Measurements from ENCODE around the gene RLN3.

Gene RLN3

DNA sequence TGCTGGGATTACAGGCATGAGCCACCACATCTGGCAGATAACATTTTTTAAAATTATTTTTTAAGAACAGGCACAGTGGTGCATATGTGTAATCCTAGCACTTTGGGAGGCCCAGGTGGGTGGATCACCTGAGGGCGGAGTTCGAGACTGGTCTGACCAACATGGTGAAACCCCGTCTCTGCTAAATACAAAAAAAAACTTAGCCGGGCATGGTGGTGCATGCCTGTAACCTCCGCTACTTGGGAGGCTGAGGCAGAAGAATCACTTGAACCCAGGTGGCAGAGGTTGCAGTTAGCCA lies 34.6 kb downstream of the RLN3 start:
- TF ChIP-seq, protein P1, sequence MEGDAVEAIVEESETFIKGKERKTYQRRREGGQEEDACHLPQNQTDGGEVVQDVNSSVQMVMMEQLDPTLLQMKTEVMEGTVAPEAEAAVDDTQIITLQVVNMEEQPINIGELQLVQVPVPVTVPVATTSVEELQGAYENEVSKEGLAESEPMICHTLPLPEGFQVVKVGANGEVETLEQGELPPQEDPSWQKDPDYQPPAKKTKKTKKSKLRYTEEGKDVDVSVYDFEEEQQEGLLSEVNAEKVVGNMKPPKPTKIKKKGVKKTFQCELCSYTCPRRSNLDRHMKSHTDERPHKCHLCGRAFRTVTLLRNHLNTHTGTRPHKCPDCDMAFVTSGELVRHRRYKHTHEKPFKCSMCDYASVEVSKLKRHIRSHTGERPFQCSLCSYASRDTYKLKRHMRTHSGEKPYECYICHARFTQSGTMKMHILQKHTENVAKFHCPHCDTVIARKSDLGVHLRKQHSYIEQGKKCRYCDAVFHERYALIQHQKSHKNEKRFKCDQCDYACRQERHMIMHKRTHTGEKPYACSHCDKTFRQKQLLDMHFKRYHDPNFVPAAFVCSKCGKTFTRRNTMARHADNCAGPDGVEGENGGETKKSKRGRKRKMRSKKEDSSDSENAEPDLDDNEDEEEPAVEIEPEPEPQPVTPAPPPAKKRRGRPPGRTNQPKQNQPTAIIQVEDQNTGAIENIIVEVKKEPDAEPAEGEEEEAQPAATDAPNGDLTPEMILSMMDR (IDR thresholded peaks at IDR 0.05), result no peak
- no peak overlapping the region for H3K27ac ChIP-seq
- no peak for DNase-seq (ENCODE audit: low spot score)
- H3K4me3 ChIP-seq, result no peak overlapping the region

- H3K27ac ChIP-seq, result no peak overlapping the region
- TF ChIP-seq, protein P1 (IDR thresholded peaks at IDR 0.05), result no peak
- H3K4me3 ChIP-seq, result no peak overlapping the region
- DNase-seq (ENCODE audit: low spot score), result no peak
These were observed 35.2 kb downstream of the RLN3 start for GRCh38 chr19:14063105-14063504.

DNA sequence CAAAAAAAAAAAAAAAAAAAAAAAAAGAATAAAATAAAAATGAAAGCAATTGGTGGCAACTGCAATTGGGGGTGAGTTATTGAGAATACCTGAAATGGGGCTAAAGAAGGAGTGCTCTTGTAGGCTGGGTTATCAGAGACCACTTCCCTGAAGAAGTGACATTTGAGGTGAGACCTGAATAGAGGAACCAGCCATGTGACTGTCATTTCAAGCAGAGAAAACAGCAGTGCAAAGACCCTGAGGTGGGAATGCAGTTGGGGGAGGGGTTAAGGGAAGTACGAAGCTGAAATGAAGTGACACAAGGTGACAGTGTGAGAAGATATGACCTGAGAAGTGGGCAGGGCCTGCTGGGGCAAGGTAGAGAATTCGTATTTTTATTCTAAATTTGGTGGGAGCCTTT lies 38.2 kb downstream of the RLN3 start:
- H3K4me3 ChIP-seq, result no peak overlapping the region
- H3K27ac ChIP-seq, result no peak overlapping the region
- TF ChIP-seq, protein P1 (IDR thresholded peaks at IDR 0.05), result no peak
- DNase-seq (ENCODE audit: low spot score), result no peak

DNA sequence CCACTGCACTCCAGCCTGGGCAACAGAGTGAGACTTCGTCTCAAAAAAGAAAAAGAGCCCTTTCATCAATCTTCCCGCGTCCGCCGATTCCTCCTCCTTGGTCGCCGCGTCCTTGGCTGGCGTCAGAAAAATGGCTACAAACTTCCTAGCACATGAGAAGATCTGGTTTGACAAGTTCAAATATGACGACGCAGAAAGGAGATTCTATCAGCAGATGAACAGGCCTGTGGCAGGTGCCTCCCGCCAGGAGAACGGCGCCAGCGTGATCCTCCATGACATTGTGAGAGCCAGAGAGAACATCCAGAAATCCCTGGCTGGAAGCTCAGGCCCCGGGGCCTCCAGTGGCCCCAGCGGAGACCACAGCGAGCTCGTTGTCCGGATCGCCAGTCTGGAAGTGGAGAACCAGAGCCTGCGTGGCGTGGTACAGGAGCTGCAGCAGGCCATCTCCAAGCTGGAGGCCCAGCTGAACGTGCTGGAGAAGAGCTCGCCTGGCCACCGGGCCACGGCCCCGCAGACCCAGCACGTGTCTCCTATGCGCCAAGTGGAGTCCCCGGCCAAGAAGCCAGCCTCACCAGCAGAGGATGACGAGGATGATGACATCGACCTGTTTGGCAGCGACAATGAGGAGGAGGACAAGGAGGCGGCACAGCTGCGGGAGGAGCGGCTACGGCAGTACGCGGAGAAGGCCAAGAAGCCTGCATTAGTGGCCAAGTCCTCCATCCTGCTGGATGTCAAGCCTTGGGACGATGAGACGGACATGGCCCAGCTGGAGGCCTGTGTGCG lies 42.5 kb downstream of the RLN3 start:
- TF ChIP-seq, protein P1 (IDR thresholded peaks at IDR 0.05), result no peak
- Histone ChIP-seq H3K4me3 (no peak overlapping the region), H3K27ac (no peak overlapping the region)
- no peak for DNase-seq (ENCODE audit: low spot score)

- TF ChIP-seq, protein P1 (IDR thresholded peaks at IDR 0.05), result no peak
- Histone ChIP-seq H3K27ac (peak within 1 kb of the TSS; percentile 85 to 97), H3K4me3 (peak within 1 kb of the TSS; percentile 83)
- DNase-seq (ENCODE audit: low spot score), result no peak
These were observed 44.8 kb downstream of the RLN3 start, which contains the start of gene MISP3 for GRCh38 chr19:14072535-14073260. Gene MISP3, plus strand, starts transcription at chr19:14072786. Its CDS starts 524 bp downstream, at chr19:14073310.

GRCh38 chr19:14073261-14073924 lies 45.4 kb downstream of the RLN3 start:
- Histone ChIP-seq H3K4me3 (peak overlapping the region; percentile 83), H3K27ac (peak overlapping the region; percentile 85 to 97)
- TF ChIP-seq, protein P1 (IDR thresholded peaks at IDR 0.05), result peak; percentile 28
- no peak for DNase-seq (ENCODE audit: low spot score)
